ENCODE measurements around the gene MRPS2. TPM values are rescaled to one million over a fixed set of nuclear protein-coding genes. Genes with fewer than 3 reads are reported as not detected.

Gene MRPS2
- total RNA-seq, 1 donor from 2014 or later = 50.1 TPM

DNA sequence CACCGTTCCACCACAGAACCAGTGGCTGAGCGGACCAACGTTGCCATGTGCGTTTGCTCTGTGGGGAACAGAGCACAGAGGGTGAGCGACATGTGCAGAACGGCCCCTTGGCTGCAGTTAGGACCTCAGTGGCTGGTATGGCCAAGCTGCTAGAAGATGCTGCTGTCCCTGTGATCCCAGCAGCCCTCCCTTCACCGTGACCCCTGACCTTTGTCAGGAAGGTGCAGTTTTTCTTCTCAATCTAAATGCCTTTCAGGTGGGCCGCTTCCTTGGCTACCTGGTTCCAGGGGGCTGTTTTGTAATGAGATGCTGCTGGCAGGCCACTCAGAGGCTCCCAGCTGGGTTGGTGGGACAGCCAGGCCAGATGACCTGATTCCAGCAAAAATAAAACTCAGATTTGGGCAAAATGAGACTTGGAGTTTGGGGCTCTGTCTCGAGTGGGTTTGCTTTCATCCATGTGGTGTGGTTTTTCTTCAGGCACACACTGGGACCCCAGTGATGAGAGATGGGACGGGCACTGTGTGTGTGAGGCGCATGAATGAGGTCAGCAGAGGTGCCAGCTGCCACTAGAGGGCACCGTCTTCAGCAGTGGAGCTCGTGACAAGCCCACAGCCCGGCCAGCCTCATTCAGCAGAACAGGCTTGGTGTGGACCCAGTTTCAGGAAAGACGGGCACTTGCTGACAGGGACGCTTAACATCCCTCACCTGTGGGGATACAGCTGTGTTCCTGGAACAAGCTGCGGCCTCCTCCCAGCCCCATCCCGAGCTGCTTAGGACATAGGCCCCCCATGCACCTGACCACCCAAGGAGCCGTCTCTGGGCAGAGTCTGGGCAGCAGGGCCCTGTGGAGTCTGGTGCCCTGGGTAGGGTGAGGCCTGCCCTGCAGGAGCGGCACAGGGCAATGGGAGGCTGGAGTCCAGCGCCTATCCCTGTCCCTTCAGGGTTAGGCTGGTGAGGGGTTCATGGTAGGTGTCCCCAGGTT lies 4.1 kb downstream of the MRPS2 start:
- Histone ChIP-seq H3K4me3 (no peak overlapping the region), H3K4me1 (peaks cover 16% of the 10 kb centered on the region), H3K36me3 (peaks cover 0 to 24% of the 10 kb centered on the region in 2 donors), H3K27me3 (no peaks in the 10 kb centered on the region), H3K9me3 (no peaks in the 10 kb centered on the region), H3K27ac (no peak overlapping the region)
- TF ChIP-seq POLR2A (IDR thresholded peaks at IDR 0.05) = no peak
- no peak for TF ChIP-seq POLR2AphosphoS5 (IDR thresholded peaks at IDR 0.05; ENCODE audit: insufficient read depth in 1 of 2, low read depth in 1 of 2)
- TF ChIP-seq CTCF (IDR thresholded peaks at IDR 0.05) = peak in 1 of 3 experiments; percentile 32
- no peak for DNase-seq (ENCODE audit: extremely low spot score in 2 of 2)
- intact Hi-C loops (cut with DNase I) = no loop called here

GRCh38 chr9:135505406-135506187 lies 5.1 kb downstream of the MRPS2 start:
- Histone ChIP-seq H3K4me1 (peaks cover 15% of the 10 kb centered on the region), H3K36me3 (peaks cover 0 to 24% of the 10 kb centered on the region in 2 donors), H3K27me3 (no peaks in the 10 kb centered on the region), H3K9me3 (no peaks in the 10 kb centered on the region), H3K27ac (no peak overlapping the region), H3K4me3 (no peak overlapping the region)
- intact Hi-C loops (cut with DNase I) = no loop called here
- DNase-seq (ENCODE audit: extremely low spot score in 2 of 2) = no peak
- TF ChIP-seq CTCF (IDR thresholded peaks at IDR 0.05) (no peak), POLR2AphosphoS5 (IDR thresholded peaks at IDR 0.05; ENCODE audit: insufficient read depth in 1 of 2, low read depth in 1 of 2) (no peak), POLR2A (IDR thresholded peaks at IDR 0.05) (no peak)

GRCh38 chr9:135506327-135507103 lies 6.0 kb downstream of the MRPS2 start:
- TF ChIP-seq POLR2AphosphoS5 (IDR thresholded peaks at IDR 0.05; ENCODE audit: insufficient read depth in 1 of 2, low read depth in 1 of 2) (no peak), POLR2A (IDR thresholded peaks at IDR 0.05) (no peak), CTCF (IDR thresholded peaks at IDR 0.05) (no peak)
- intact Hi-C loops (cut with DNase I) = no loop called here
- peaks cover 0 to 24% of the 10 kb centered on the region in 2 donors for H3K36me3 ChIP-seq

GRCh38 chr9:135507104-135508035 lies 6.9 kb downstream of the MRPS2 start:
- intact Hi-C loops (cut with DNase I) = no loop called here
- H3K4me1 ChIP-seq = peaks cover 2% of the 10 kb centered on the region
- peaks cover 0 to 24% of the 10 kb centered on the region in 2 donors for H3K36me3 ChIP-seq
- DNase-seq (ENCODE audit: extremely low spot score in 2 of 2) = no peak
- no peak for TF ChIP-seq CTCF (IDR thresholded peaks at IDR 0.05)
- TF ChIP-seq POLR2AphosphoS5 (IDR thresholded peaks at IDR 0.05; ENCODE audit: insufficient read depth in 1 of 2, low read depth in 1 of 2) = no peak
- TF ChIP-seq POLR2A (IDR thresholded peaks at IDR 0.05) = no peak
- H3K9me3 ChIP-seq = no peaks in the 10 kb centered on the region
- no peaks in the 10 kb centered on the region for H3K27me3 ChIP-seq
- no peak overlapping the region for H3K27ac ChIP-seq
- no peak overlapping the region for H3K4me3 ChIP-seq

More at GRCh38 chr9:135506327-135507103, 6.0 kb downstream of the MRPS2 start:
- no peaks in the 10 kb centered on the region for H3K9me3 ChIP-seq
- no peak overlapping the region for H3K4me3 ChIP-seq
- no peaks in the 10 kb centered on the region for H3K27me3 ChIP-seq
- no peak for DNase-seq (ENCODE audit: extremely low spot score in 2 of 2)
- peaks cover 10% of the 10 kb centered on the region for H3K4me1 ChIP-seq
- no peak overlapping the region for H3K27ac ChIP-seq

Data from vagina (tissue), 2 donors.